ENCODE data around the gene PRPF31.
"Not testable (repeated sequence)": the region's sequence is repeated elsewhere in the genome, so short reads cannot be mapped to it uniquely, and the experiment has no call there.

PRPF31 gene, protein sequence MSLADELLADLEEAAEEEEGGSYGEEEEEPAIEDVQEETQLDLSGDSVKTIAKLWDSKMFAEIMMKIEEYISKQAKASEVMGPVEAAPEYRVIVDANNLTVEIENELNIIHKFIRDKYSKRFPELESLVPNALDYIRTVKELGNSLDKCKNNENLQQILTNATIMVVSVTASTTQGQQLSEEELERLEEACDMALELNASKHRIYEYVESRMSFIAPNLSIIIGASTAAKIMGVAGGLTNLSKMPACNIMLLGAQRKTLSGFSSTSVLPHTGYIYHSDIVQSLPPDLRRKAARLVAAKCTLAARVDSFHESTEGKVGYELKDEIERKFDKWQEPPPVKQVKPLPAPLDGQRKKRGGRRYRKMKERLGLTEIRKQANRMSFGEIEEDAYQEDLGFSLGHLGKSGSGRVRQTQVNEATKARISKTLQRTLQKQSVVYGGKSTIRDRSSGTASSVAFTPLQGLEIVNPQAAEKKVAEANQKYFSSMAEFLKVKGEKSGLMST
- 46.5 to 143 (median 89.5) reads per million in 9 experiments for total RNA-seq

DNA sequence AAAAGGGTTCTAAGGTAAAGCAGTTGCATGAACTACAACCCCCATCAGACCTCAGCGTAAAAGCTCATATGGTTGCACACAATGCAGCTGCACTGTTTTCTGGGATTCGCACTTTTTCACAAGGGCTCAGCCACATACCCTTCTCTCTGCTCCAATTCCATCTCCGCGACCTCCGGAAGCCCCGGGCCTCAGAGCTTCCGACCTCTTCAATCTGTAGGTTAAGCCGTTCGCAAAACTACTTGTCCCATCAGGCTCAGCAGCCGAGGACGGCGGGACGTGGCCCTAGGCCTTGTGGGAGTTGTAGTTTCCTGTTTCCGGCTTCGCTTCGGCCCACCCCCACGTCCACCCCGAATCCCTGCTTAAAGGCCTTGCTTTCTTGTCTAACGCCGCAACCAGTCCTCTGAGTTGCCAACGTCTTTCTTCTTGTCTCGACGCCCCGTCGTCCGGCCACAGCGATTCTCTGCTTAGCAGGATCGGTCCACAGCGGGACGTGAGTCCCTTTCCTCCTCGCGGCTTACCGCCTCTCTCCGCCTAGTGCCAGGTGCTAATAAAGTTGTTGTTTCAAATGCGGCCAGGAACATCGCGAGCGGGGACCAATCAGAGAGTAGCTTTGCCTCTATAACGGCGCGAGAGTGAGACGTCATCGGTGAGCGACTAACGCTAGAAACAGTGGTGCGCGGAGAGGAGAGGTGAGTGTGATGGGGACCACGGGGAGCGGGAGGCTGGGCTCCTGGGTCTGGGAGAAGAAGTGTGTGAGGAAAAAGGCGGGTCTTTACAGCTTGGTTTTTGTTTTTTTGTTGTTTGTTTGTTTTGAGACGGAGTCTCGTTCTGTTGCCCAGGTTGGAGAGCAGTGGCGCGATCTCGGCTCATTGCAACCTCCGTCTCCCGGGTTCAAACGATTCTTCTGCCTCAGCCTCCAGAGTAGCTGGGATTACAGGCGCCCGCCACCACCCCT is at the start of gene PRPF31, which contains the start of gene TFPT:
Gene PRPF31, plus strand, starts transcription at position 646 of the 955 bp plus-strand sequence. CDS start 2,525 bp downstream, outside the sequence.
Gene TFPT, minus strand, starts transcription at position 549 of the 955 bp plus-strand sequence. Its CDS starts 388 bp downstream, at position 161.
- ATAC-seq (replicated peaks) (peak; percentile 87), DNase-seq (peak; percentile 93 to 97 (median 97))
- peak within 1 kb of the TSS; percentile 84 to 88 for H3K4me3 Mint-ChIP-seq
- peaks cover 29 to 38% of the 10 kb centered on the region in 2 donors for H3K4me1 Mint-ChIP-seq (ENCODE audit: low read depth in 2 of 2)
- no peaks in the 10 kb centered on the region for H3K9me3 Mint-ChIP-seq
- H3K36me3 Mint-ChIP-seq (ENCODE audit: insufficient read depth), result peaks cover 57% of the 10 kb centered on the region
- peak within 1 kb of the TSS; percentile 84 to 94 for H3K27ac Mint-ChIP-seq
- no peaks in the 10 kb centered on the region for H3K27me3 Mint-ChIP-seq

DNA sequence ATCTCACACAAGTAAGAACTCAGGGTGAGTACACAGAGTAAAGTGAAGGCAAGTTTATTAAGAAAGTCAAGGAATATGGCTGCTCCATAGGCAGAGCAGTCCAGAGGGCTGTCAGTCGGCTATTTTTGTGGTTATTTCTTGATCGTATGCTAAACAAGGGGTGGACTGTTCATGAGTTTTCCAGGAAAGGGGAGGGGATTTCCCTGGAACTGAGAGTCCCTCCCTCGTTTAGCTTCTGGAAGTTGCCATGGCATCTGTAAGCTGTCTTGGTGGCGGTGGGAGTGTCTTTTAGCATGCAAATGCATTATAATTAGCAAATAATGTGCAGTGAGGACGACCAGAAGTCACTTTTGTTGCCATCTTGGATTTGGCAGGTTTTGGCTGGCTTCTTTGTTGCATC is 46.1 kb upstream of the PRPF31 start:
- Mint-ChIP-seq H3K4me3 (no peak overlapping the region), H3K27ac (no peak overlapping the region), H3K9me3 (no peaks in the 10 kb centered on the region), H3K4me1 (ENCODE audit: low read depth in 2 of 2) (no peaks in the 10 kb centered on the region), H3K27me3 (peaks cover 18 to 21% of the 10 kb centered on the region in 2 donors), H3K36me3 (ENCODE audit: insufficient read depth) (no peaks in the 10 kb centered on the region)
- ATAC-seq (replicated peaks), result no peak
- DNase-seq, result no peak

DNA sequence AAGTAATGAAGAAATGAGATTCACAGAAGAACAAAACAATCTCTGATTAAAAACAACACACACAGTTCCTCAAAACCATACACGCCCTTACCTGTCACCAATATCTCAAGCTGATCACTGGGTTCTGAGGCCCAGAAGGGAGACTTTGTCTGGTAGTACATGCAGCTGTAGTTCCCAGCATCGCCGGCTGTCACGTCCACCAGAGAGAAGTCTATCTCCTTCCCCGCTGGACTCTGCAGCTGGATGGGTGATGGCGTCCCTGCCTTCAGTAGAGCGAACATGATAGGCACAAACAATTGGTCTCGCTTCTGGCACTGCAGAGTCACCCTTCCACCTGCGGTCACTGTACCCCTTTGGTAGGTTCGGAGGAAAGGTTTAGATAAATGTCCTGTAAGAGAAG is 41.7 kb upstream of the PRPF31 start:
- no peak for ATAC-seq (replicated peaks)
- peaks cover 4 to 14% of the 10 kb centered on the region in 2 donors for H3K27me3 Mint-ChIP-seq
- DNase-seq, result no peak
- no peak overlapping the region for H3K27ac Mint-ChIP-seq
- no peaks in the 10 kb centered on the region for H3K36me3 Mint-ChIP-seq (ENCODE audit: insufficient read depth)
- H3K4me3 Mint-ChIP-seq, result no peak overlapping the region
- H3K9me3 Mint-ChIP-seq, result no peaks in the 10 kb centered on the region
- H3K4me1 Mint-ChIP-seq (ENCODE audit: low read depth in 2 of 2), result no peaks in the 10 kb centered on the region

DNA sequence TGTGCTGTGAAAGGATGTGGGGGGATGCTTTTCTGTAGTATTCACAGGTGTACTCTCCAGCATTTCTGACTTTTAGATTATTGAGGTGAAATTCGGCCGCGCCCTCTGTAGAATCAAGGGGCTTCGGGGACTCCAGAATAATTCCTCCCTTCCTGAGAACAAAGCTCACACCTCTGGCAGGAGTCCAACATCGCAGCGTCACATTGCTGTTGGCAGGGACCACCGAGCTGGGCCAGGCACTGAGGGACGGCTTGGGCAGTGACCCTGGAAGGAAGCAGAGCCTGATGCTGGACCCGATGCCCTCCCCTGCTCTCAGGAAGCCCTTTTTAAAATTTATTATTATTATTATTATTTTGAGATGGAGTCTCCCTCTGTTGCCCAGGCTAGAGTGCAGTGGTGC is 40.7 kb upstream of the PRPF31 start:
- peaks cover 12 to 20% of the 10 kb centered on the region in 2 donors for H3K27me3 Mint-ChIP-seq
- H3K4me1 Mint-ChIP-seq (ENCODE audit: low read depth in 2 of 2), result no peaks in the 10 kb centered on the region
- H3K4me3 Mint-ChIP-seq, result no peak overlapping the region
- no peak for DNase-seq
- no peaks in the 10 kb centered on the region for H3K36me3 Mint-ChIP-seq (ENCODE audit: insufficient read depth)
- no peaks in the 10 kb centered on the region for H3K9me3 Mint-ChIP-seq
- ATAC-seq (replicated peaks), result no peak
- H3K27ac Mint-ChIP-seq, result no peak overlapping the region

DNA sequence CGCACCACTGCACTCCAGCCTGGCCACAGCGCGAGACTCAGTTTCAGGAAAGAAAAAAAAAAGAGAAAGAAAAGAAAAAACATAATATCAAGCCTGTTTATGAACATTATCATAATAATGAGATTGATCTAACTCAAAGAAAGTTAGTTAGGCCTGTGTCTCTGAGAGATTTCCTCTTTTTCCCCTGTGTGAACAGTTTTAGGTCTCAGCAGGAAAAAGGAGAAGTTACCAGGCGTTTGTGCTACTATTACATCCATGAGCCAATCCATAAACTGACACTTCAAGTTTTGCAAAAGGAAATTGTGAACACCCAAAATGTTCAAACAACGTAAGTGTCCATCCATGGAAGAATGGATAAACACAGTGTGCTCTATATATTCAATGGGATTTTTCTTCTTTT is 38.2 kb upstream of the PRPF31 start:
- no peak overlapping the region for H3K4me3 Mint-ChIP-seq
- H3K27me3 Mint-ChIP-seq, result peaks cover 12 to 15% of the 10 kb centered on the region in 2 donors
- no peaks in the 10 kb centered on the region for H3K9me3 Mint-ChIP-seq
- H3K4me1 Mint-ChIP-seq (ENCODE audit: low read depth in 2 of 2), result no peaks in the 10 kb centered on the region
- no peaks in the 10 kb centered on the region for H3K36me3 Mint-ChIP-seq (ENCODE audit: insufficient read depth)
- no peak for ATAC-seq (replicated peaks)
- H3K27ac Mint-ChIP-seq, result no peak overlapping the region
- no peak for DNase-seq

DNA sequence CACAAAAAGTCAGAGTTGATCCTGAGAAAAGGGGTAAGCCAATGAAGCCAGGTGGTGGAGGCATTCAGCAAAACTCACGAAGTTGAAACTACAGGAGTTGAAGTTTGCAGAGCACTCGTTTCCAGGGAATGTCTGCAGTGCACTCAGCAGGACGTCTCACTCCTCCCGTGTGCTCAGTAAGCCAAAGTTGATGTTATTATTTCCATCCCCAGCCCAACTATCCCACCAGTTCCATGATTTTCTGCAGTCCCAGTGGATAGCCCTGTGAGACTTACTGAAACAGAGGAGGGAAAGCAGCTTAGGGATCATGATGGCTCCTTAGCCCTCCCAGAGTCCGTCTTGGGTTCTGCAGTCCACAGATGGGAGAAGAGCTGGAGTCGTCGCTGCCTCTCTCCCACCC is 34.5 kb upstream of the PRPF31 start, which contains the start of gene TARM1:
Gene TARM1, minus strand, starts transcription at position 334 of the 400 bp plus-strand sequence. Its CDS starts 25 bp downstream, at position 309.
- no peaks in the 10 kb centered on the region for H3K4me1 Mint-ChIP-seq (ENCODE audit: low read depth in 2 of 2)
- no peaks in the 10 kb centered on the region for H3K9me3 Mint-ChIP-seq
- H3K27ac Mint-ChIP-seq, result no peak within 1 kb of the TSS
- H3K4me3 Mint-ChIP-seq, result no peak within 1 kb of the TSS
- H3K36me3 Mint-ChIP-seq (ENCODE audit: insufficient read depth), result peaks cover 4% of the 10 kb centered on the region
- DNase-seq (no peak), ATAC-seq (replicated peaks) (no peak)
- H3K27me3 Mint-ChIP-seq, result peaks cover 11 to 12% of the 10 kb centered on the region in 2 donors

DNA sequence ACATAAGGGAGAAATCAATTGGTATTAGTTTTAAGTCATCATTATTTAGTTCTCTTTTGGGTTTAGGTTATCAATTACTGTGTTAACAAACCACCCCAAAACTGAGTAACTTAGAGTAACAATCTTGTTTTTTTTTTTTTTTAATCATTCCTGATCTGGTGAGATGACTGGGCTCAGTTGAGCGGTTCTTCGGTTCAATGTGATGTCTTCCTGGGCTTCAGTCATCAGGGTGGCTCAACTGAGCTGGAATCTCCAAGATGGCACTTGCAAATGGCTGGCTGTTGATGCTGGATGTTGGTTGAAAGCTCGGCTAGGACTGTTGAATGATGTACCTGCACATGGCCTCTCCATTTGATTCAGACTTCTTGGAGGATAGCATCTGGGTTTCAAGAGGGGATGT is 31.1 kb upstream of the PRPF31 start:
- Mint-ChIP-seq H3K4me3 (no peak overlapping the region), H3K36me3 (ENCODE audit: insufficient read depth) (peaks cover 4% of the 10 kb centered on the region), H3K4me1 (ENCODE audit: low read depth in 2 of 2) (no peaks in the 10 kb centered on the region), H3K9me3 (no peaks in the 10 kb centered on the region), H3K27me3 (peaks cover under 1 to 2% of the 10 kb centered on the region in 2 donors), H3K27ac (no peak overlapping the region)
- DNase-seq, result no peak
- ATAC-seq (replicated peaks), result no peak

DNA sequence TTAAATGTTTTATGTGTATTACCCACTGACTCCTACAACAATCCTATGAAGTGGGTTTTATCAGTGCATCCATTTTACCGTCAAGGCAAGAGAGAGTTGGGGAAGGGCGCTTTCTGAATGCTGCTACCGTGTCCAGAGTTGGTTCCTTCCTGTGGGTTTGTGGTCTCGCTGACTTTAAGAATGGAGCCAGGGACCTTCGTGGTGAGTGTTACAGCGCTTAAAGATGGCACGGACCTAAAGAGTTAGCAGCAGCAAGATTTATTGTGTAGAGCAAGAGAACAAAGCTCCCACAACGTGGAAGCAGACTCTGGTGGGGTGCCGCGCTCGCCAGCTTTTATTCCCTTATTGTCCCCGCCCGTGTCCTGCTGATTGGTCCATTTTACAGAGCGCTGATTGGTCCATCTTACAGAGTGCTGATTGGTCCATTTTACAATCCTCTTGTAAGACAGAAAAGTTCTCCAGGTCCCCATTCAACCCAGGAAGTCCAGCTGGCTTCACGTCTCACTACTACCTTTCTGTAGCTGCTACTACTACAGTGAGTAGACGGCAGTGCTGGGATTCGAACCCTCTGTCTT is 21.0 kb upstream of the PRPF31 start:
- Mint-ChIP-seq H3K9me3 (no peaks in the 10 kb centered on the region), H3K27ac (no peak overlapping the region), H3K36me3 (ENCODE audit: insufficient read depth) (peaks cover 21% of the 10 kb centered on the region), H3K27me3 (peaks cover 0 to 6% of the 10 kb centered on the region in 2 donors), H3K4me1 (ENCODE audit: low read depth in 2 of 2) (peaks cover 7 to 11% of the 10 kb centered on the region in 2 donors), H3K4me3 (peak overlapping the region; percentile 15 to 61)
- DNase-seq, result no peak
- no peak for ATAC-seq (replicated peaks)

DNA sequence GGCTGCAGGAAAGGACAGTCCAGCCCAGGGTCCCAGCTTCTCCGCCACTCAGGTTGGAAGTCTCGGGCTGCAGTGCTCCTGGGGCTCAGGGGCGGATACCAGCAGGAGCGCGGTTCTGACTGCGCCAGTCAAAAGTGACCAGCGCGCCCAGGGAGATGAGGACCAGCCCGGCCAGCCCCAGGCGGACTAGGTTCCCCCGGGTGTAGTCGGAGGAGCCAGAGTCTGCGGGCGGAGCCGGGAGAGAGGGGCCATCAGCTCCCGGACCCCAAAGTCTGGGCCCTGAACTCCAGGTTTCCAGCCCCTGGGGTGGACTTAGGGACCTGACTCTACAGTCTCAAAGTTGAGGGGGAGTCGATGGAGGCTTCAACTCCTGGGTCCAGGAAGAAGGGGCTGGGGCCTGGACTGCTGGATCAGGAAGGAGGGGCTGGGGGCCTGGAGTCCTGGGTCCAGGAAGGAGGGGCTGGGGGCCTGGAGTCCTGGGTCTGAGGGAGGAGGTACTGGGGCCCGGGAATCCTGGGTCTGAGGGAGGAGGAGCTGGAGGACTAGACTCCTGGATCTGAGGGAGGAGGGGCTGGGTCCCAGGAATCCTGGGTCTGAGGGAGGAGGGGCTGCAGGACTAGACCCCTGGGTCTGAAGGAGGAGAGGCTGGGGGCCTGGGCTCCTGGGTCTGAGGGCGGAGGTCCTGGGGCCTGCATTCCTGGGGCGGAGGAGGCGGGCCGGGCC is 20.3 kb upstream of the PRPF31 start:
- Mint-ChIP-seq H3K27me3 (peaks cover 0 to 6% of the 10 kb centered on the region in 2 donors), H3K27ac (peak overlapping the region; percentile 93 to 98), H3K9me3 (no peaks in the 10 kb centered on the region), H3K36me3 (ENCODE audit: insufficient read depth) (peaks cover 20% of the 10 kb centered on the region), H3K4me1 (ENCODE audit: low read depth in 2 of 2) (peaks cover 7 to 11% of the 10 kb centered on the region in 2 donors), H3K4me3 (peak overlapping the region; percentile 61 to 85)
- ATAC-seq (replicated peaks) (no peak), DNase-seq (no peak)

DNA sequence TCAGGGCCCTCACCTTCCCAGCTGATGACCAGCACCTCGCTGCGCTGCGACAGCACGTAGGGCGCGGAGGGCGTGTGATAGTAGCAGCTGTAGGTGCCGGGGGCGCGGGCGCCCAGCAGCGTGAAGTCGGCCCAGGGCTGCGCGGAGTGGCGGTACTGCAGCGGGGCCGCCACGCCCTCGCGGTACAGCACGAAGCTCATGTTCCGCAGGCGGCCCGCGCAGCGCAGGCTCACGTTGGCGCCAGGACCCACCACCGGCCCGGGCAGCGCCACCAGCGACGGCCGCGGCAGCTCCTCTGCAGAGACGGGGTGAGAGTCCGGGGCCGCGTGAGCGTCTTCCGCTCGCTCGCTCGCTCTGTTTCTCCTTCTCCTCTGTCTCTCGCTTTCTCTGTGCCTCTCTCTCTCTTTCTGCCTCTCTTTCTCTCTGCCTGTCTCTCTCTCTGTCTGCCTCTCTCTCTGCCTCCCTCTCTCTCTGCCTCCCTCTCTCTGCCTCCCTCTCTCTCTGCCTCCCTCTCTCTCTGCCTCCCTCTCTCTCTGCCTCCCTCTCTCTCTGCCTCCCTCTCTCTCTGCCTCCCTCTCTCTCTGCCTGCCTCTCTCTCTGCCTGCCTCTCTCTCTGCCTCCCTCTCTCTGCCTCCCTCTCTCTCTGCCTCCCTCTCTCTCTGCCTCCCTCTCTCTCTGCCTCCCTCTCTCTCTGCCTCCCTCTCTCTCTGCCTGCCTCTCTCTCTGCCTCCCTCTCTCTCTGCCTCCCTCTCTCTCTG is 19.5 kb upstream of the PRPF31 start:
- H3K36me3 Mint-ChIP-seq (ENCODE audit: insufficient read depth), result peaks cover 20% of the 10 kb centered on the region
- ATAC-seq (replicated peaks), result peak; percentile 93
- H3K27me3 Mint-ChIP-seq, result not testable (repeated sequence)

DNA sequence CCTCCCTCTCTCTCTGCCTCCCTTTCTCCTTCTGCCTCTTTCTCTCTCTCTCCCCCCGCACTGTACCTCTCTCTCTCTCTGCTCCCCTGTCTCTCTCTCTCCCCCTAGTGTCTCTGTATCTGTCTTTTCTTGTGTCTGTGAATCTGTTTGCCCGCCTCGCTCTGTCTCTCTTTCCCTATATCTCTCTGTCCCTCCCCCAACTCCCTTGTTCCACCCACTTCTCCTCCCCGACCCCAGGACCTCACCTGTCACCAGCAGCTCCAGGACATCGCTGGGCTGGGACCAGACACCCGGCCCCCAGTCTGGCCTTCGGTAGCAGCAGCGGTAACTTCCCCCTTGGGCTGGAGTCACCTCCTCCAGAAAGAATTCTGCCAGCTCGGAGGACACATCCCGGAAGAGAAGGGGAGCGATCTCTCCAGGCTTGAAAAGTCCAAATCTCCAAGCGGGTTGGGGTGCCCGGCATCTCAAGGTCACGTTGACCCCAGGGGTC is 18.9 kb upstream of the PRPF31 start:
- Mint-ChIP-seq H3K27ac (peak overlapping the region; percentile 93 to 98), H3K4me3 (peak overlapping the region; percentile 61 to 85), H3K9me3 (no peaks in the 10 kb centered on the region), H3K27me3 (peaks cover 0 to 6% of the 10 kb centered on the region in 2 donors), H3K4me1 (ENCODE audit: low read depth in 2 of 2) (peaks cover 11 to 14% of the 10 kb centered on the region in 2 donors), H3K36me3 (ENCODE audit: insufficient read depth) (peaks cover 20% of the 10 kb centered on the region)
- ATAC-seq (replicated peaks) (peak; percentile 24), DNase-seq (no peak)

More for the DNA sequence above, 19.5 kb upstream of the PRPF31 start:
- not testable (repeated sequence) for H3K9me3 Mint-ChIP-seq
- peak overlapping the region; percentile 61 to 85 for H3K4me3 Mint-ChIP-seq
- peak overlapping the region; percentile 93 to 98 for H3K27ac Mint-ChIP-seq
- peaks cover 7 to 11% of the 10 kb centered on the region in 2 donors for H3K4me1 Mint-ChIP-seq (ENCODE audit: low read depth in 2 of 2)
- DNase-seq, result peak; percentile 43 to 57 (median 50)

Data from effector memory CD8-positive, alpha-beta T cell (primary cell).